Activated naive CD4-positive, alpha-beta T cell treated with anti-CD3 and anti-CD28 coated beads for 36 hours (primary cell): ENCODE results near the gene ITGA11. TPM values are rescaled to one million over a fixed set of nuclear protein-coding genes. Genes with fewer than 3 reads are reported as not detected.
"Not testable (repeated sequence)": the region's sequence is repeated elsewhere in the genome, so short reads cannot be mapped to it uniquely, and the experiment has no call there.

Experiments
- CTCF ChIA-PET: fragments of 350-600 bp; sonication (Branson Sonifier 250); formaldehyde crosslinking; loops from one replicate; lab custom pipeline; 2021; ENCODE audit warnings: antibody characterized with exemption; lab: Charles Lee
- DNase-seq: peaks from one replicate; pipeline ENCODE4 v3.0.0-alpha.2; 2020
- H3K27ac Mint-ChIP-seq: one replicate; pipeline ENCODE4 v1.8.0; 2021; ENCODE audit warnings: mild to moderate bottlenecking, mixed read lengths
- H3K27me3 Mint-ChIP-seq: one replicate; pipeline ENCODE4 v1.8.0; 2021; ENCODE audit warnings: low read depth, mixed read lengths
- H3K36me3 Mint-ChIP-seq: one replicate; pipeline ENCODE4 v1.8.0; 2021; ENCODE audit warnings: low read depth, mixed read lengths
- H3K4me1 Mint-ChIP-seq: one replicate; pipeline ENCODE4 v1.8.0; 2021; ENCODE audit warnings: low read depth, mixed read lengths
- H3K4me3 Mint-ChIP-seq: one replicate; pipeline ENCODE4 v1.8.0; 2021; ENCODE audit warnings: mild to moderate bottlenecking, moderate library complexity, mixed read lengths
- H3K9me3 Mint-ChIP-seq: one replicate; pipeline ENCODE4 v1.8.0; 2021; ENCODE audit warnings: mixed read lengths
- intact Hi-C: fragments of 100-400 bp; cut with micrococcal nuclease; formaldehyde crosslinking; loops from one replicate; pipeline ENCODE4 v1.15.1; 2023
- total RNA-seq, 2 experiments: library from RNA; stranded (reverse); gene quantifications; one replicate each; pipeline ENCODE4 v1.2.3, GENCODE V29; 2021

ITGA11 gene
- total RNA-seq, 2 experiments from 2014 or later: 0.02 to 0.12 TPM

GRCh38 chr15:68429691-68430470 lies 2.1 kb downstream of the ITGA11 start:
- H3K4me1 Mint-ChIP-seq: no peaks in the 10 kb centered on the region
- no peak for DNase-seq
- peaks cover 37% of the 10 kb centered on the region for H3K27me3 Mint-ChIP-seq
- H3K36me3 Mint-ChIP-seq: no peaks in the 10 kb centered on the region
- CTCF ChIA-PET: interaction anchor here (1.2 kb wide), 1 partner anchor 123 kb away, joined by 3 read pairs; no protein-coding TSS in a partner anchor
- no peak overlapping the region for H3K27ac Mint-ChIP-seq
- H3K9me3 Mint-ChIP-seq: no peaks in the 10 kb centered on the region
- intact Hi-C loops: no loop called here
- H3K4me3 Mint-ChIP-seq: no peak overlapping the region

- DNase-seq: no peak
- no peaks in the 10 kb centered on the region for H3K4me1 Mint-ChIP-seq
- intact Hi-C loops: no loop called here
- no peak overlapping the region for H3K27ac Mint-ChIP-seq
- peaks cover 34% of the 10 kb centered on the region for H3K27me3 Mint-ChIP-seq
- no peak overlapping the region for H3K4me3 Mint-ChIP-seq
- no peaks in the 10 kb centered on the region for H3K36me3 Mint-ChIP-seq
- H3K9me3 Mint-ChIP-seq: no peaks in the 10 kb centered on the region
- CTCF ChIA-PET: no interaction called here
Observed at GRCh38 chr15:68428431-68428940, 3.5 kb downstream of the ITGA11 start.

- H3K27me3 Mint-ChIP-seq: peaks cover 32% of the 10 kb centered on the region
- no peak overlapping the region for H3K27ac Mint-ChIP-seq
- CTCF ChIA-PET: no interaction called here
- H3K4me1 Mint-ChIP-seq: no peaks in the 10 kb centered on the region
- H3K4me3 Mint-ChIP-seq: no peak overlapping the region
- no peaks in the 10 kb centered on the region for H3K9me3 Mint-ChIP-seq
- H3K36me3 Mint-ChIP-seq: no peaks in the 10 kb centered on the region
- no peak for DNase-seq
- intact Hi-C loops: no loop called here
Observed at GRCh38 chr15:68427963-68428362, 4.0 kb downstream of the ITGA11 start.

- H3K4me3 Mint-ChIP-seq: no peak overlapping the region
Observed at GRCh38 chr15:68427366-68427765, 4.6 kb downstream of the ITGA11 start.

GRCh38 chr15:68426116-68426515 lies 5.8 kb downstream of the ITGA11 start:
- Mint-ChIP-seq H3K27ac (no peak overlapping the region), H3K27me3 (peaks cover 24% of the 10 kb centered on the region), H3K36me3 (no peaks in the 10 kb centered on the region), H3K4me1 (no peaks in the 10 kb centered on the region), H3K9me3 (no peaks in the 10 kb centered on the region), H3K4me3 (no peak overlapping the region)
- intact Hi-C loops: no loop called here
- DNase-seq: no peak
- CTCF ChIA-PET: no interaction called here

More at GRCh38 chr15:68427366-68427765, 4.6 kb downstream of the ITGA11 start:
- no peaks in the 10 kb centered on the region for H3K9me3 Mint-ChIP-seq
- H3K36me3 Mint-ChIP-seq: no peaks in the 10 kb centered on the region
- H3K4me1 Mint-ChIP-seq: no peaks in the 10 kb centered on the region
- no peak overlapping the region for H3K27ac Mint-ChIP-seq
- intact Hi-C loops: no loop called here
- CTCF ChIA-PET: no interaction called here
- H3K27me3 Mint-ChIP-seq: peaks cover 26% of the 10 kb centered on the region
- DNase-seq: no peak

- no peaks in the 10 kb centered on the region for H3K36me3 Mint-ChIP-seq
- H3K27me3 Mint-ChIP-seq: peaks cover 21% of the 10 kb centered on the region
- CTCF ChIA-PET: no interaction called here
- no peak for DNase-seq
- no peaks in the 10 kb centered on the region for H3K9me3 Mint-ChIP-seq
- H3K4me1 Mint-ChIP-seq: no peaks in the 10 kb centered on the region
- intact Hi-C loops: no loop called here
- no peak overlapping the region for H3K4me3 Mint-ChIP-seq
- no peak overlapping the region for H3K27ac Mint-ChIP-seq
Observed at GRCh38 chr15:68425428-68426060, 6.4 kb downstream of the ITGA11 start.

- Mint-ChIP-seq H3K9me3 (no peaks in the 10 kb centered on the region), H3K27ac (no peak overlapping the region), H3K4me1 (no peaks in the 10 kb centered on the region), H3K27me3 (peaks cover 14% of the 10 kb centered on the region), H3K36me3 (no peaks in the 10 kb centered on the region), H3K4me3 (no peak overlapping the region)
- CTCF ChIA-PET: no interaction called here
- no peak for DNase-seq
- intact Hi-C loops: no loop called here
Observed at GRCh38 chr15:68424754-68425390, 7.1 kb downstream of the ITGA11 start.

- DNase-seq: no peak
- H3K4me3 Mint-ChIP-seq: no peak overlapping the region
- intact Hi-C loops: no loop called here
- peaks cover 10% of the 10 kb centered on the region for H3K27me3 Mint-ChIP-seq
- no peaks in the 10 kb centered on the region for H3K36me3 Mint-ChIP-seq
- no peak overlapping the region for H3K27ac Mint-ChIP-seq
- CTCF ChIA-PET: no interaction called here
- no peaks in the 10 kb centered on the region for H3K4me1 Mint-ChIP-seq
- H3K9me3 Mint-ChIP-seq: no peaks in the 10 kb centered on the region
Observed at GRCh38 chr15:68423359-68424296, 8.3 kb downstream of the ITGA11 start.

- intact Hi-C loops, H3K4me3 Mint-ChIP-seq, H3K27me3 Mint-ChIP-seq, CTCF ChIA-PET, H3K9me3 Mint-ChIP-seq, DNase-seq, H3K36me3 Mint-ChIP-seq, H3K27ac Mint-ChIP-seq, H3K4me1 Mint-ChIP-seq: not testable (repeated sequence)
Observed at GRCh38 chr15:68422403-68423145, 9.4 kb downstream of the ITGA11 start.

GRCh38 chr15:68421798-68422402 lies 10.1 kb downstream of the ITGA11 start:
- intact Hi-C loops: no loop called here
- CTCF ChIA-PET: no interaction called here
- Mint-ChIP-seq H3K4me3 (no peak overlapping the region), H3K27ac (no peak overlapping the region), H3K27me3 (peaks cover 3% of the 10 kb centered on the region), H3K4me1 (no peaks in the 10 kb centered on the region), H3K9me3 (no peaks in the 10 kb centered on the region), H3K36me3 (no peaks in the 10 kb centered on the region)
- no peak for DNase-seq

GRCh38 chr15:68421115-68421551 lies 10.8 kb downstream of the ITGA11 start:
- intact Hi-C loops: no loop called here

More at GRCh38 chr15:68421115-68421551, 10.8 kb downstream of the ITGA11 start:
- H3K27me3 Mint-ChIP-seq: peaks cover 3% of the 10 kb centered on the region
- no peaks in the 10 kb centered on the region for H3K36me3 Mint-ChIP-seq
- H3K9me3 Mint-ChIP-seq: no peaks in the 10 kb centered on the region
- no peaks in the 10 kb centered on the region for H3K4me1 Mint-ChIP-seq
- no peak overlapping the region for H3K27ac Mint-ChIP-seq
- H3K4me3 Mint-ChIP-seq: no peak overlapping the region
- CTCF ChIA-PET: no interaction called here
- no peak for DNase-seq
